CD14-positive monocyte (primary cell): Measurements from ENCODE around the gene BLNK. TPM values are rescaled to one million over a fixed set of nuclear protein-coding genes. Genes with fewer than 3 reads are reported as not detected.

ENCODE experiments used
- DNase-seq, 3 donors: peaks; one replicate each; pipeline ENCODE4 v3.0.0-alpha.2; 2011 to 2022
- H2AFZ ChIP-seq: 2 replicates; pipeline ENCODE4 v1.6.0; 2012; ENCODE audit warnings: mild to moderate bottlenecking, low read depth, low read length, inconsistent platforms; ENCODE audit not compliant: insufficient read depth, poor library complexity, severe bottlenecking
- H3K27ac ChIP-seq, 2 donors: 1 replicate in 1 of 2; 2 replicates in 1 of 2; pipeline ENCODE4 v1.5.1; 2012 to 2013; ENCODE audit warnings: low read length in 2 of 2, control low read depth in 1 of 2, inconsistent platforms in 1 of 2, low read depth in 1 of 2, mild to moderate bottlenecking in 1 of 2
- H3K27me3 ChIP-seq, 2 donors: one replicate each; pipeline versions ENCODE4 v1.6.0 to v1.6.1; 2011 to 2013; ENCODE audit warnings: low read length in 2 of 2; ENCODE audit not compliant: control insufficient read depth in 2 of 2, insufficient read depth in 2 of 2
- H3K36me3 ChIP-seq, 2 donors: replicated peaks in 1 of 2; 1 replicate in 1 of 2; 2 replicates in 1 of 2; pipeline versions ENCODE4 v1.5.1 to v1.6.1; 2012 to 2013; ENCODE audit warnings: low read length in 2 of 2, control low read depth in 1 of 2, inconsistent platforms in 1 of 2, mild to moderate bottlenecking in 1 of 2; ENCODE audit not compliant: insufficient read depth in 2 of 2, control insufficient read depth in 1 of 2
- H3K4me1 ChIP-seq, 2 donors: 1 replicate in 1 of 2; 2 replicates in 1 of 2; pipeline versions ENCODE4 v1.5.1 to v1.6.1; 2012 to 2013; ENCODE audit warnings: low read length in 2 of 2, control low read depth in 1 of 2, inconsistent platforms in 1 of 2, mild to moderate bottlenecking in 1 of 2, moderate library complexity in 1 of 2; ENCODE audit not compliant: insufficient read depth in 2 of 2, control insufficient read depth in 1 of 2
- H3K4me2 ChIP-seq: replicated peaks from 2 replicates; pipeline ENCODE3; 2012; ENCODE audit warnings: low read length, moderate library complexity, mild to moderate bottlenecking; ENCODE audit not compliant: poor library complexity, severe bottlenecking; ENCODE audit errors: extremely low read depth
- H3K4me3 ChIP-seq, 3 experiments: fragments of 200-600 bp in 1 of 3; sonication (generic) in 1 of 3; replicated peaks in 1 of 3; 1 replicate in 2 of 3; 2 replicates in 1 of 3; pipeline ENCODE4 v1.5.1; 2011 to 2013; ENCODE audit warnings: low read length in 3 of 3, mild to moderate bottlenecking in 3 of 3, control low read depth in 2 of 3, low read depth in 2 of 3, inconsistent platforms in 1 of 3, moderate library complexity in 1 of 3
- H3K79me2 ChIP-seq: 2 replicates; pipeline ENCODE4 v1.6.0; 2012; ENCODE audit warnings: mild to moderate bottlenecking, control low read depth, inconsistent platforms, low read length, moderate library complexity; ENCODE audit not compliant: insufficient read depth
- H3K9ac ChIP-seq: 2 replicates; pipeline ENCODE4 v1.6.0; 2017; ENCODE audit warnings: low read length, mild to moderate bottlenecking; ENCODE audit not compliant: insufficient read depth, poor library complexity, severe bottlenecking
- H3K9me3 ChIP-seq, 2 donors: replicated peaks in 1 of 2; 1 replicate in 1 of 2; 2 replicates in 1 of 2; pipeline versions ENCODE4 v1.5.1 to v1.6.1; 2012 to 2013; ENCODE audit warnings: low read length in 2 of 2, control low read depth in 1 of 2; ENCODE audit not compliant: control insufficient read depth in 1 of 2, insufficient read depth in 1 of 2
- H4K20me1 ChIP-seq: 2 replicates; pipeline ENCODE4 v1.6.0; 2012; ENCODE audit warnings: mild to moderate bottlenecking, low read length, control low read depth, moderate library complexity; ENCODE audit not compliant: insufficient read depth
- H3K27ac Mint-ChIP-seq, 7 donors: one replicate each; pipeline ENCODE4 v1.8.0; 2020; ENCODE audit warnings: mild to moderate bottlenecking in 7 of 7, mixed read lengths in 7 of 7, moderate library complexity in 6 of 7, inconsistent platforms in 2 of 7
- H3K27me3 Mint-ChIP-seq, 3 donors: one replicate each; pipeline ENCODE4 v1.8.0; 2021 to 2022; ENCODE audit warnings: low read depth in 3 of 3, mild to moderate bottlenecking in 3 of 3, mixed read lengths in 3 of 3, moderate library complexity in 3 of 3, inconsistent platforms in 1 of 3
- H3K36me3 Mint-ChIP-seq, 2 donors: one replicate each; pipeline ENCODE4 v1.8.0; 2020; ENCODE audit warnings: mixed read lengths in 2 of 2, inconsistent platforms in 1 of 2, mild to moderate bottlenecking in 1 of 2
- H3K4me1 Mint-ChIP-seq: one replicate; pipeline ENCODE4 v1.8.0; 2020; ENCODE audit warnings: mild to moderate bottlenecking, mixed read lengths
- H3K4me3 Mint-ChIP-seq, 2 donors: one replicate each; pipeline ENCODE4 v1.8.0; 2020; ENCODE audit warnings: mild to moderate bottlenecking in 2 of 2, mixed read lengths in 2 of 2, moderate library complexity in 1 of 2
- H3K9me3 Mint-ChIP-seq, 7 donors: one replicate each; pipeline ENCODE4 v1.8.0; 2020 to 2022; ENCODE audit warnings: mixed read lengths in 7 of 7, mild to moderate bottlenecking in 6 of 7, moderate library complexity in 6 of 7, inconsistent platforms in 2 of 7
- CTCF ChIP-seq: fragments of 200-600 bp; IDR thresholded peaks from one replicate; pipeline ENCODE4 v1.8.0; 2022; ENCODE audit warnings: antibody characterized with exemption, mild to moderate bottlenecking
- WGBS: methylation state at CpG from one replicate; pipeline ENCODE4 v1.1.5; 2013; ENCODE audit warnings: missing lambda C conversion rate; ENCODE audit not compliant: insufficient coverage; 5-methylcytosine and 5-hydroxymethylcytosine counted together
- intact Hi-C, 2 donors: fragments of 100-400 bp; cut with micrococcal nuclease; formaldehyde crosslinking; loops; one replicate each; pipeline versions ENCODE4 v1.15.0 to v1.15.1; 2023
- polyA plus RNA-seq, 3 donors: library from polyadenylated mRNA; depleted of rRNA in 1 of 3; unstranded in 2 of 3; stranded (reverse) in 1 of 3; fragments of 300-500 nt in 2 of 3; fragments of >200 nt in 1 of 3; fragmentation: Illumina TruSeq in 2 of 3; gene quantifications; 1 replicate in 2 of 3; 2 replicates in 1 of 3; pipeline ENCODE4 v1.2.3, GENCODE V29; 2012 to 2021

Gene BLNK
- polyA plus RNA-seq, 3 donors = 1.4 to 1.9 (median 1.5) TPM

- TF ChIP-seq CTCF = no peak
- Mint-ChIP-seq H3K36me3 (no peaks in the 10 kb centered on the region), H3K9me3 (no peaks in the 10 kb centered on the region), H3K4me3 (no peak within 1 kb of the TSS), H3K27me3 (peaks cover 0 to 1% (median 0%) of the 10 kb centered on the region in 3 donors), H3K27ac (no peak within 1 kb of the TSS), H3K4me1 (peaks cover 42% of the 10 kb centered on the region)
- Histone ChIP-seq H3K4me3 (no peak within 1 kb of the TSS), H3K36me3 (no peaks in the 10 kb centered on the region), H2AFZ (no peak within 1 kb of the TSS), H3K4me1 (peaks cover 23 to 29% of the 10 kb centered on the region in 2 donors), H3K9ac (no peak within 1 kb of the TSS), H4K20me1 (no peaks in the 10 kb centered on the region), H3K27me3 (no peaks in the 10 kb centered on the region), H3K27ac (no peak within 1 kb of the TSS), H3K4me2 (no peak within 1 kb of the TSS), H3K79me2 (no peaks in the 10 kb centered on the region), H3K9me3 (no peaks in the 10 kb centered on the region)
- DNase-seq = no peak
- 87% methylated on average over 6 of the region's 8 CpGs for WGBS
- intact Hi-C loops = no loop called here
Measured at GRCh38 chr10:96304230-96304629, 32.9 kb upstream of the BLNK start, which contains the start of gene DNTT. TSS of gene DNTT (plus strand) at chr10:96304434. CDS start at chr10:96304498, 64 bp downstream.

- Mint-ChIP-seq H3K4me3 (no peak overlapping the region), H3K36me3 (no peaks in the 10 kb centered on the region), H3K4me1 (peaks cover 28% of the 10 kb centered on the region), H3K9me3 (no peaks in the 10 kb centered on the region), H3K27ac (no peak overlapping the region), H3K27me3 (peaks cover 0 to 2% (median 1%) of the 10 kb centered on the region in 3 donors)
- Histone ChIP-seq H3K27me3 (no peaks in the 10 kb centered on the region), H3K9ac (no peak overlapping the region), H3K4me1 (peaks cover 12 to 22% of the 10 kb centered on the region in 2 donors), H3K27ac (no peak overlapping the region), H4K20me1 (no peaks in the 10 kb centered on the region), H2AFZ (no peak overlapping the region), H3K9me3 (no peaks in the 10 kb centered on the region), H3K4me3 (no peak overlapping the region), H3K4me2 (no peak overlapping the region), H3K79me2 (no peaks in the 10 kb centered on the region), H3K36me3 (no peaks in the 10 kb centered on the region)
- intact Hi-C loops = no loop called here
- TF ChIP-seq CTCF = no peak
- WGBS = 100% methylated on average over 1 of the region's 1 CpG
- no peak for DNase-seq
Measured at GRCh38 chr10:96301616-96302015, 30.2 kb upstream of the BLNK start.
